MM.1S (cell line): ENCODE measurements around the gene SURF1.
"Not testable (repeated sequence)": the region's sequence is repeated elsewhere in the genome, so short reads cannot be mapped to it uniquely, and the experiment has no call there.

Experiments
- DNase-seq: peaks from one replicate; pipeline ENCODE4 v3.0.0-alpha.2; 2015
- H2AFZ ChIP-seq: fragments of 300-600 bp; sonication (generic); 2 replicates; pipeline ENCODE4 v1.6.0; 2016; ENCODE audit warnings: antibody characterized with exemption, low read length
- H3F3A ChIP-seq: fragments of 300-600 bp; sonication (generic); 2 replicates; pipeline ENCODE4 v1.6.1; 2016; ENCODE audit warnings: mild to moderate bottlenecking, antibody characterized with exemption, low read length, moderate library complexity, mixed read lengths; ENCODE audit not compliant: insufficient read depth
- H3K27ac ChIP-seq: fragments of 300-600 bp; sonication (generic); 2 replicates; pipeline ENCODE4 v1.5.1; 2016; ENCODE audit warnings: mild to moderate bottlenecking, low read length
- H3K27me3 ChIP-seq: fragments of 300-600 bp; sonication (generic); replicated peaks from 2 replicates; pipeline ENCODE4 v1.6.0; 2016; ENCODE audit warnings: low read length; ENCODE audit not compliant: insufficient read depth
- H3K36me3 ChIP-seq: fragments of 300-600 bp; sonication (generic); replicated peaks from 2 replicates; pipeline ENCODE4 v1.6.1; 2016; ENCODE audit warnings: mild to moderate bottlenecking, low read length, mixed read lengths; ENCODE audit not compliant: insufficient read depth
- H3K4me1 ChIP-seq: fragments of 300-600 bp; sonication (generic); 2 replicates; pipeline ENCODE4 v1.6.1; 2016; ENCODE audit warnings: low read length, mixed read lengths
- H3K4me2 ChIP-seq: fragments of 300-600 bp; sonication (generic); 2 replicates; pipeline ENCODE4 v1.6.0; 2016; ENCODE audit warnings: low read depth, low read length
- H3K4me3 ChIP-seq: fragments of 300-600 bp; sonication (generic); 2 replicates; pipeline ENCODE4 v1.5.1; 2016; ENCODE audit warnings: low read length, mixed read lengths
- H3K79me2 ChIP-seq: fragments of 300-600 bp; sonication (generic); 2 replicates; pipeline ENCODE4 v1.6.1; 2016; ENCODE audit warnings: mixed run types, low read length, mixed read lengths
- H3K9ac ChIP-seq: fragments of 300-600 bp; sonication (generic); 2 replicates; pipeline ENCODE4 v1.6.1; 2016; ENCODE audit warnings: low read length, mixed read lengths
- H3K9me2 ChIP-seq: fragments of 300-600 bp; sonication (generic); replicated peaks from 2 replicates; pipeline ENCODE4 v1.6.1; 2016; ENCODE audit warnings: mild to moderate bottlenecking, low read length, mixed read lengths; ENCODE audit not compliant: insufficient read depth
- H3K9me3 ChIP-seq: fragments of 300-600 bp; sonication (generic); replicated peaks from 2 replicates; pipeline ENCODE4 v1.6.1; 2016; ENCODE audit warnings: mild to moderate bottlenecking, low read length, mixed read lengths; ENCODE audit not compliant: insufficient read depth
- H4K20me1 ChIP-seq: fragments of 300-600 bp; sonication (generic); 2 replicates; pipeline ENCODE4 v1.6.1; 2016; ENCODE audit warnings: mild to moderate bottlenecking, low read length, moderate library complexity, mixed read lengths; ENCODE audit not compliant: insufficient read depth
- CTCF ChIP-seq: fragments of 300-600 bp; sonication (generic); IDR thresholded peaks from 2 replicates; pipeline ENCODE4 v1.5.1; 2016; ENCODE audit warnings: antibody characterized with exemption, low read length, mixed read lengths
- EZH2 ChIP-seq: fragments of 300-600 bp; sonication (generic); optimal IDR thresholded peaks from 2 replicates; pipeline ENCODE3; 2017; ENCODE audit warnings: low read depth, mild to moderate bottlenecking, antibody characterized with exemption, low read length, mixed read lengths
- EZH2phosphoT487 ChIP-seq: fragments of 300-600 bp; sonication (generic); IDR thresholded peaks from 2 replicates; pipeline ENCODE4 v1.6.1; 2018; ENCODE audit warnings: antibody characterized with exemption, low read length

The SURF1 gene

DNA sequence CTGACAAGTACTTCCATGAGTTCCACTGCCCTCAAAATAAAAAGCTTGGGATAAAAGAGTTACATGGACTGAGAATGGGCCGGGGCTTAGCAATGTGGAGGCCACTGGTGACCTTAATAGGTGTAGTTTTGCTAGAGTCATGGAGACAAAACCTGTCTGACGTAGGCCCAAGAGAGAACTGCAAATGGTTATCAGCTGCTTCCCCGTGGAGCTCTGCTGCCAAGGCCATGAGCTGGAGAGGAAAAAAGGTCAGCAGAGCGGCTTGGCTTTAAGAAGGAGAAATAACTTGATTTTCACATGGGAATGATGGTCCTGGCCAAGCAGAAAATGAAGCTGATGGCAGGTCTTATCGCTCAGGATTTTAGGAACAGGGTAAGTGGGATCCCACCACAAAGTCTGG is 16.6 kb downstream of the SURF1 start:
- H3K9ac ChIP-seq: no peak overlapping the region
- no peaks in the 10 kb centered on the region for H3K9me3 ChIP-seq
- no peak overlapping the region for H3K27ac ChIP-seq

DNA sequence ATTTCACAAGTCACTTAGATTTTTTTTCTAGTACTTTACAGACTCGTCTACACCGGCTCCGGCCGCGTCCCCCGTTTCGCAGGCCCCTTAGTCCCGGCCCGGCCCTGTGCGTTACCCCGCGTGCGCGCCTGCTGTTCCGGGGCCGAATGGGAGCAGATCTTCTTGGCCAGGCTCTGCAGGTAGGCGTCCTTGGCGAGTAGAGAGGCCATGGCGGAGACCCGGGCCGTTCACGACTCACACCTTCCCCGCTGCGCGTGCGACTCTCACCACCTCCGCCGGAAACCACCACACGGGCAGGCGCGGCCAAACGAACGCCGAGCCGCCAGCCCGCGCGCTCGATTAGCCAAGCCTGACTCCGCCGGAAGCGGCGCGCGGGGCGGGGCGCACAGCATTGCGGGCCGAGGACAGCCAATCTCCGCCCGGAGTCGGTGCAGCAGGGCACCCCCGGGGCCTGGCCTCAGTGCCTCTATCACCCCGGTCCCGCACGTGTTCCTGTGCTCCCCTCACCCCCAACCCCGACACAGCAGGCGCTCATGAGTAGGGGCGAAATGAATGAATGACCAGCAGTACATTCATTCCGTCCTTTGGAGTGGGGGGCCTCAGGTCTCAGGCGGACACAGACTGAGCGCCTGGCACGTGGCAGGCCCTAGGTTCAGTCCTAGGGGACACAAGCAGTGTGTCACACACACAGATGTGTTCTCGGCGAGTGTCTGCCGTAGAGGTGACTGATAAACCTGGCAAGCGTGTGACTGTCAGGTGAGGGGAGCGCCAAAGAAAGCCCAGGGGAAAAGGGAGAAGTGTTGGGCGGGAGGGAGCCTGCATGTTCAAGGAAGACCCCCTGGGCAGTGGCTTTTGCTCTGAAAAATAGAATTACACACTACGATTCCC is 20.1 kb downstream of the SURF1 start, which contains the start of gene SURF6:
Gene SURF6, minus strand, starts transcription at position 265 of the 888 bp plus-strand sequence. Its CDS starts 56 bp downstream, at position 209.
- Histone ChIP-seq H3K4me2 (peak within 1 kb of the TSS; percentile 87), H3K4me1 (0 out of 2 replicates have a peak, but pooled peaks cover 4% of the 10 kb centered on the region), H3K9ac (peak within 1 kb of the TSS; percentile 77), H3K36me3 (peaks cover 13% of the 10 kb centered on the region), H2AFZ (peak within 1 kb of the TSS; percentile 98), H4K20me1 (no peaks in the 10 kb centered on the region), H3K27ac (peak within 1 kb of the TSS; percentile 53; the same call in 1 of the 2 replicates), H3F3A (peaks cover 10% of the 10 kb centered on the region; the same call in 1 of the 2 replicates), H3K9me3 (no peaks in the 10 kb centered on the region), H3K9me2 (no peaks in the 10 kb centered on the region), H3K4me3 (peak within 1 kb of the TSS; percentile 100), H3K27me3 (no peaks in the 10 kb centered on the region), H3K79me2 (peaks cover 19% of the 10 kb centered on the region)
- no peak for TF ChIP-seq CTCF
- no peak for TF ChIP-seq EZH2phosphoT487
- no peak for TF ChIP-seq EZH2
- DNase-seq: peak; percentile 95

More for the DNA sequence above, 16.6 kb downstream of the SURF1 start:
- no peak overlapping the region for H3K4me3 ChIP-seq
- no peak for DNase-seq
- 0 out of 2 replicates have a peak, but pooled peaks cover 4% of the 10 kb centered on the region for H3K4me1 ChIP-seq
- no peaks in the 10 kb centered on the region for H3K27me3 ChIP-seq
- TF ChIP-seq CTCF (no peak), EZH2phosphoT487 (no peak), EZH2 (no peak)
- no peak overlapping the region for H3K4me2 ChIP-seq
- H3K36me3 ChIP-seq: no peaks in the 10 kb centered on the region
- H3K79me2 ChIP-seq: peaks cover 13% of the 10 kb centered on the region
- H3K9me2 ChIP-seq: no peaks in the 10 kb centered on the region
- no peak overlapping the region for H2AFZ ChIP-seq
- H4K20me1 ChIP-seq: no peaks in the 10 kb centered on the region
- H3F3A ChIP-seq: peaks cover 10% of the 10 kb centered on the region; the same call in 1 of the 2 replicates

DNA sequence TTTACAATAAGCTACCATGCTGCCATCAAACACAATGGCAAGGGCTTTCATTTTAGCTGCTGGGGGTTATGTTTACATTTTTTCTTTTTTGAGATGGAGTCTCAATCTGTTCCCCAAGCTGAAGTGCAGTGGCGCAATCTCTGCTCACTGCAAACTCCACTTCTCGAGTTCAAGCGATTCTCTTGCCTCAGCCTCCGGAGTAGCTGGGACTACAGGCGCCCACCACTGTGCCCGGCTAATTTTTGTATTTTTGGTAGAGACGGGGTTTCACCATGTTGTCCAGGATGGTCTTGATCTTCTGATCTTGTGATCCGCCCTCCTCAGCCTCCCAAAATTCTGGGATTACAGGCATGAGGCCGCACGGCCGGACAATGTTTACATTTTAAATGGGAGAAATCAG is 21.4 kb downstream of the SURF1 start:
- DNase-seq, H3K9me3 ChIP-seq, H3K27me3 ChIP-seq, H3K9ac ChIP-seq, H2AFZ ChIP-seq, H3K9me2 ChIP-seq, H3K27ac ChIP-seq, H4K20me1 ChIP-seq, H3K4me1 ChIP-seq: not testable (repeated sequence)
- Histone ChIP-seq H3K4me3 (peak overlapping the region; percentile 100), H3F3A (peaks cover 10% of the 10 kb centered on the region; the same call in 1 of the 2 replicates), H3K79me2 (peaks cover 19% of the 10 kb centered on the region), H3K4me2 (peak overlapping the region; percentile 72; the same call in 1 of the 2 replicates), H3K36me3 (peaks cover 13% of the 10 kb centered on the region)
